Smooth muscle cell (in vitro differentiated cells): ENCODE results near the gene NBL1. TPM values are rescaled to one million over a fixed set of nuclear protein-coding genes. Genes with fewer than 3 reads are reported as not detected.

Experiments used
- DNase-seq: peaks from one replicate; lab custom pipeline; 2025; ENCODE audit not compliant: unreplicated experiment; lab: John Stamatoyannopoulos, UW
- H2AFZ ChIP-seq: fragments of 200-600 bp; sonication (generic); 2 replicates; pipeline ENCODE4 v1.6.0; 2016; ENCODE audit warnings: antibody characterized with exemption, low read depth, mild to moderate bottlenecking
- H3F3A ChIP-seq: fragments of 200-600 bp; sonication (generic); 2 replicates; pipeline ENCODE4 v1.6.0; 2017; ENCODE audit warnings: antibody characterized with exemption, low read depth
- H3K27ac ChIP-seq: fragments of 200-600 bp; sonication (generic); 2 replicates; pipeline ENCODE4 v1.5.1; 2016; ENCODE audit warnings: low read depth, mild to moderate bottlenecking
- H3K27me3 ChIP-seq: fragments of 200-600 bp; sonication (generic); 2 replicates; pipeline ENCODE4 v1.6.1; 2016; ENCODE audit warnings: low read depth, mild to moderate bottlenecking
- H3K36me3 ChIP-seq: fragments of 200-600 bp; sonication (generic); 2 replicates; pipeline ENCODE4 v1.5.1; 2016; ENCODE audit warnings: low read depth
- H3K4me1 ChIP-seq: fragments of 200-600 bp; sonication (generic); 2 replicates; pipeline ENCODE4 v1.5.1; 2016; ENCODE audit warnings: low read depth
- H3K4me2 ChIP-seq: fragments of 200-600 bp; sonication (generic); 2 replicates; pipeline ENCODE4 v1.6.0; 2016; ENCODE audit warnings: mild to moderate bottlenecking
- H3K4me3 ChIP-seq: fragments of 200-600 bp; sonication (generic); 2 replicates; pipeline ENCODE4 v1.5.1; 2016; ENCODE audit warnings: mild to moderate bottlenecking
- H3K79me2 ChIP-seq: fragments of 200-600 bp; sonication (generic); 2 replicates; pipeline ENCODE4 v1.6.0; 2016; ENCODE audit warnings: low read depth, mild to moderate bottlenecking
- H3K9ac ChIP-seq: fragments of 200-600 bp; sonication (generic); 2 replicates; pipeline ENCODE4 v1.6.0; 2016; ENCODE audit warnings: low read depth
- H3K9me3 ChIP-seq: fragments of 200-600 bp; sonication (generic); replicated peaks from 2 replicates; pipeline ENCODE4 v1.5.1; 2016; ENCODE audit warnings: low read depth
- H4K20me1 ChIP-seq: fragments of 200-600 bp; sonication (generic); 2 replicates; pipeline ENCODE4 v1.6.0; 2016; ENCODE audit warnings: low read depth
- WGBS: methylation state at CpG from one replicate; pipeline ENCODE4 v1.1.7; 2016; ENCODE audit warnings: low lambda C conversion rate; 5-methylcytosine and 5-hydroxymethylcytosine counted together
- polyA plus RNA-seq: library from polyadenylated mRNA; unstranded; fragments of >200 nt; fragmentation: Nextera tagmentation; extraction: Ambion mirVana; gene quantifications from 2 replicates; pipeline ENCODE4 v1.2.1, GENCODE V29; 2016
- total RNA-seq: library from RNA; depleted of rRNA; stranded (reverse); fragments of >200 nt; gene quantifications from 2 replicates; pipeline ENCODE4 v1.2.3, GENCODE V29; 2014
- TF ChIP-seq, protein P1 (sequence below): fragments of 200-600 bp; sonication (generic); IDR thresholded peaks from 2 replicates; pipeline ENCODE4 v1.5.1; 2017; ENCODE audit warnings: borderline replicate concordance, mild to moderate bottlenecking, antibody characterized with exemption; ENCODE audit not compliant: insufficient read depth, poor library complexity, severe bottlenecking

NBL1 gene, protein sequence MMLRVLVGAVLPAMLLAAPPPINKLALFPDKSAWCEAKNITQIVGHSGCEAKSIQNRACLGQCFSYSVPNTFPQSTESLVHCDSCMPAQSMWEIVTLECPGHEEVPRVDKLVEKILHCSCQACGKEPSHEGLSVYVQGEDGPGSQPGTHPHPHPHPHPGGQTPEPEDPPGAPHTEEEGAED
- total RNA-seq: 9.4 and 12.3 TPM in 2 replicates
- 35.9 and 46.9 TPM in 2 replicates for polyA plus RNA-seq

GRCh38 chr1:19643602-19644394 lies at the start of gene NBL1:
Gene NBL1 (plus strand): TSS chr1:19644311. CDS start chr1:19655031, 10,720 bp downstream.
- 12% methylated on average over 36 of the region's 90 CpGs for WGBS

DNA sequence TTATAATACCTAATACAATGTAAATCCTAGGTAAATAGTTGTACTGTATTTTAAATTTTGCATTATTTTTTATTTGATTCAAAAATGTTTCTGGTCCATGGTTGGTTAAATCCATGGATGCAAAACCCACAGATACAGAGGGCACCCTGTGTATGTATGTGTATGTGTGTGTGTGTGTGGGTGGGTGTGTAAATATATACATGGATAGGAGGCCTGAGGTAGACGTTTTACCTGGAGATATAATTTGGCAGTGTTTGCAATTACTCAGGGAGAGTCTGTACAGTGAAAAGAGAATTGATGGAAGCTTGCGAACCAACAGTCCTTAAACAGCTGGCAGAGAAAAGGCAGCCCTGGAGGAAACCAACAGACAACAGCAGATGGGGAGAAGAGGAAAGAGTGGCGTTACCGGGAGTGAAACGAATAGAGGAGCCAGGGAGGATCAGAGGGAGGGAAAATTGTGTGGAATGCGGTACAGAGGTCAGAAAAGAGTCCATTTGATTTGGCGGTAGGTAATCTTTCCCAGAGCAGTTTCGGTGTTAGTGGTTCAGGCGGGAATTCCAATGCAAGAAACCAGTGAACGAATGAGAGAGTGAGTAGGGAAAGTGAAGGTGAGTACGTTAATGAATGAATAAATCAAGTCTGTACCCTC lies 47.9 kb upstream of the NBL1 start:
- Histone ChIP-seq H3K9me3 (no peaks in the 10 kb centered on the region), H3K4me1 (peaks cover 11% of the 10 kb centered on the region), H3K36me3 (no peaks in the 10 kb centered on the region), H3K27me3 (peaks cover 5% of the 10 kb centered on the region), H3K9ac (peak overlapping the region; percentile 98), H2AFZ (peak overlapping the region; percentile 77), H3K4me2 (peak overlapping the region; percentile 84), H4K20me1 (peaks cover 28% of the 10 kb centered on the region), H3K79me2 (peaks cover 43% of the 10 kb centered on the region), H3F3A (peaks cover 5% of the 10 kb centered on the region), H3K27ac (peak overlapping the region; percentile 95), H3K4me3 (peak overlapping the region; percentile 89)
- DNase-seq: no peak
- 10% methylated on average over 11 of the region's 11 CpGs for WGBS
- TF ChIP-seq, protein P1, sequence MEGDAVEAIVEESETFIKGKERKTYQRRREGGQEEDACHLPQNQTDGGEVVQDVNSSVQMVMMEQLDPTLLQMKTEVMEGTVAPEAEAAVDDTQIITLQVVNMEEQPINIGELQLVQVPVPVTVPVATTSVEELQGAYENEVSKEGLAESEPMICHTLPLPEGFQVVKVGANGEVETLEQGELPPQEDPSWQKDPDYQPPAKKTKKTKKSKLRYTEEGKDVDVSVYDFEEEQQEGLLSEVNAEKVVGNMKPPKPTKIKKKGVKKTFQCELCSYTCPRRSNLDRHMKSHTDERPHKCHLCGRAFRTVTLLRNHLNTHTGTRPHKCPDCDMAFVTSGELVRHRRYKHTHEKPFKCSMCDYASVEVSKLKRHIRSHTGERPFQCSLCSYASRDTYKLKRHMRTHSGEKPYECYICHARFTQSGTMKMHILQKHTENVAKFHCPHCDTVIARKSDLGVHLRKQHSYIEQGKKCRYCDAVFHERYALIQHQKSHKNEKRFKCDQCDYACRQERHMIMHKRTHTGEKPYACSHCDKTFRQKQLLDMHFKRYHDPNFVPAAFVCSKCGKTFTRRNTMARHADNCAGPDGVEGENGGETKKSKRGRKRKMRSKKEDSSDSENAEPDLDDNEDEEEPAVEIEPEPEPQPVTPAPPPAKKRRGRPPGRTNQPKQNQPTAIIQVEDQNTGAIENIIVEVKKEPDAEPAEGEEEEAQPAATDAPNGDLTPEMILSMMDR: no peak

More at GRCh38 chr1:19643602-19644394, at the start of gene NBL1:
- H2AFZ ChIP-seq: peak within 1 kb of the TSS; percentile 92
- peaks cover 11% of the 10 kb centered on the region for H3K4me1 ChIP-seq
- peak within 1 kb of the TSS; percentile 93 for H3K4me2 ChIP-seq
- H3F3A ChIP-seq: no peaks in the 10 kb centered on the region
- peaks cover 14% of the 10 kb centered on the region for H3K27me3 ChIP-seq
- no peaks in the 10 kb centered on the region for H3K9me3 ChIP-seq
- peaks cover 19% of the 10 kb centered on the region for H4K20me1 ChIP-seq
- H3K36me3 ChIP-seq: no peaks in the 10 kb centered on the region
- H3K4me3 ChIP-seq: peak within 1 kb of the TSS; percentile 65
- TF ChIP-seq, protein P1: no peak
- H3K79me2 ChIP-seq: no peaks in the 10 kb centered on the region
- DNase-seq: no peak
- H3K9ac ChIP-seq: peak within 1 kb of the TSS; percentile 47
- no peak within 1 kb of the TSS for H3K27ac ChIP-seq

GRCh38 chr1:19596714-19597495 lies 47.2 kb upstream of the NBL1 start:
- 1% methylated on average over 59 of the region's 65 CpGs for WGBS
- H3K27ac ChIP-seq: peak overlapping the region; percentile 95
- DNase-seq: peak; percentile 87
- H3K79me2 ChIP-seq: peaks cover 50% of the 10 kb centered on the region
- peak overlapping the region; percentile 89 for H3K4me3 ChIP-seq
- peak overlapping the region; percentile 98 for H3K9ac ChIP-seq
- TF ChIP-seq, protein P1: no peak
- H4K20me1 ChIP-seq: peaks cover 35% of the 10 kb centered on the region
- peak overlapping the region; percentile 81 for H2AFZ ChIP-seq
- H3K4me1 ChIP-seq: peaks cover 11% of the 10 kb centered on the region
- peaks cover 5% of the 10 kb centered on the region for H3F3A ChIP-seq
- no peaks in the 10 kb centered on the region for H3K36me3 ChIP-seq
- no peaks in the 10 kb centered on the region for H3K9me3 ChIP-seq
- peak overlapping the region; percentile 91 for H3K4me2 ChIP-seq
- no peaks in the 10 kb centered on the region for H3K27me3 ChIP-seq
